ENCODE results near the gene TPD52L1. TPM values are rescaled to one million over a fixed set of nuclear protein-coding genes. Genes with fewer than 3 reads are reported as not detected.

The TPD52L1 gene
- total and polyA plus RNA-seq, 2 donors (not counting 1 experiment from before 2014, with no cell fraction given), result not detected

GRCh38 chr6:125301435-125302391 lies 148.1 kb downstream of the TPD52L1 start, which contains the start of gene HDDC2:
TSS of gene HDDC2 (minus strand) at chr6:125301967. CDS start at chr6:125301932, 35 bp downstream.
- Histone ChIP-seq H3K4me3 (ENCODE audit: control extremely low read depth in 1 of 5, extremely low read depth in 1 of 5, insufficient read depth in 1 of 5, low read depth in 2 of 5, low read length in 4 of 5) (peak within 1 kb of the TSS; percentile 61 to 85 (median 81)), H3K79me2 (ENCODE audit: control insufficient read depth, insufficient read depth, low read length) (peaks cover 18% of the 10 kb centered on the region), H3K9ac (ENCODE audit: low read length) (peak within 1 kb of the TSS; percentile 87), H3K9me3 (ENCODE audit: control extremely low read depth in 1 of 3, control insufficient read depth in 2 of 3, insufficient read depth in 1 of 3, low read length in 2 of 3) (no peaks in the 10 kb centered on the region), H4K20me1 (ENCODE audit: control insufficient read depth, insufficient read depth, low read length, poor library complexity, severe bottlenecking) (peaks cover 6% of the 10 kb centered on the region), H3K4me1 (ENCODE audit: control insufficient read depth in 2 of 2, insufficient read depth in 2 of 2, low read length in 2 of 2) (peaks cover 16% of the 10 kb centered on the region in 2 donors), H3K4me2 (replicated peaks; ENCODE audit: low read depth, low read length, poor library complexity, severe bottlenecking) (peak within 1 kb of the TSS; percentile 81), H3K27ac (ENCODE audit: low read length in 2 of 2) (peak within 1 kb of the TSS; percentile 38 to 81), H3K27me3 (replicated peaks in 1 of 4; ENCODE audit: control extremely low read depth in 1 of 4, control insufficient read depth in 3 of 4, insufficient read depth in 4 of 4, low read length in 3 of 4) (peaks cover 0 to 8% (median 0%) of the 10 kb centered on the region in 4 experiments), H2AFZ (ENCODE audit: insufficient read depth, low read depth, low read length, poor library complexity, severe bottlenecking) (peak within 1 kb of the TSS; percentile 85), H3K36me3 (replicated peaks in 1 of 2; ENCODE audit: control extremely low read depth in 1 of 2, control insufficient read depth in 1 of 2, extremely low read depth in 1 of 2, insufficient read depth in 2 of 2, low read length in 1 of 2) (peaks cover 0 to 30% of the 10 kb centered on the region in 2 experiments)
- ChIA-PET CTCF (interaction anchor here (0.5 to 3.3 kb wide), 9 partner anchors 10 to 673 kb away, joined by 3 to 43 read pairs (median 5); partner anchors contain the start of genes HINT3 and NCOA7), POLR2A (interaction anchor here (0.6 to 1.0 kb wide), 5 partner anchors 447 to 685 kb away, joined by 3 to 16 read pairs (median 4); partner anchors contain the start of genes NCOA7 and TRMT11)
- ATAC-seq (ENCODE audit: low read depth) (peak; percentile 72), DNase-seq (peak; percentile 63)
- Mint-ChIP-seq H3K4me3 (peak within 1 kb of the TSS; percentile 93), H3K4me1 (peaks cover 43% of the 10 kb centered on the region), H3K27ac (peak within 1 kb of the TSS; percentile 87), H3K9me3 (ENCODE audit: insufficient read depth) (no peaks in the 10 kb centered on the region), H3K27me3 (peaks cover 18% of the 10 kb centered on the region)
- intact Hi-C loops (cut with micrococcal nuclease), result loop anchor here (1.0 to 2.0 kb wide), 2 partner anchors 448 to 655 kb away; partner anchors contain the start of genes HEY2 and HINT3
- TF ChIP-seq CTCF (IDR thresholded peaks at IDR 0.05) (no peak), EZH2 (IDR thresholded peaks at IDR 0.05; ENCODE audit: borderline replicate concordance, insufficient read depth, low read depth, low read length, poor library complexity, severe bottlenecking) (no peak)
- WGBS (ENCODE audit: insufficient coverage), result 5% methylated on average over 67 of the region's 67 CpGs
